GM12878 (cell line): ENCODE results near the gene BICRAL. TPM values are rescaled to one million over a fixed set of nuclear protein-coding genes. Genes with fewer than 3 reads are reported as not detected.
"Not testable (repeated sequence)": the region's sequence is repeated elsewhere in the genome, so short reads cannot be mapped to it uniquely, and the experiment has no call there.

Experiments used
- ATAC-seq: fragments of 200-7000 bp; cut with Tn5 transposase; 3 replicates; pipeline ENCODE4 v1.9.1; 2020; ENCODE audit warnings: mild to moderate bottlenecking, moderate library complexity
- BruUV-seq: library from RNA; stranded (reverse); fragments of 400-500 nt; replicated peaks from 2 replicates; lab custom pipeline; 2021; lab: Mats Ljungman, UMichigan
- CTCF ChIA-PET: fragments of 300-600 bp; sonication (Branson Sonifier 250); formaldehyde crosslinking; extraction: SDS; loops from one replicate; lab custom pipeline; 2021; ENCODE audit warnings: inconsistent platforms; lab: Yijun Ruan, JAX
- POLR2A ChIA-PET: fragments of 350-600 bp; formaldehyde crosslinking; extraction: SDS; loops from one replicate; lab custom pipeline; 2021; ENCODE audit warnings: inconsistent platforms; lab: Charles Lee
- RAD21 ChIA-PET: fragments of 300-600 bp; sonication (Branson Sonifier 250); formaldehyde crosslinking; loops from one replicate; lab custom pipeline; 2023; ENCODE audit warnings: antibody characterized with exemption; ENCODE audit not compliant: unreplicated experiment; lab: Charles Lee
- SMC1A ChIA-PET: fragments of 300-600 bp; sonication (Branson Sonifier 250); formaldehyde crosslinking; loops from one replicate; lab custom pipeline; 2023; ENCODE audit not compliant: unreplicated experiment, uncharacterized antibody; lab: Charles Lee
- DNase-seq: peaks from one replicate; pipeline ENCODE4 v3.0.0-alpha.2; 2011; ENCODE audit warnings: low read depth, low spot score
- FAIRE-seq: peaks from 3 replicates; lab custom pipeline; 2011; peaks lifted over from hg19 to GRCh38; lab: Jason Lieb, UNC
- H2AFZ ChIP-seq: 2 replicates; pipeline ENCODE4 v1.6.0; 2011; ENCODE audit warnings: low read depth, low read length, control low read depth; ENCODE audit not compliant: control insufficient read depth
- H3K27ac ChIP-seq: 2 replicates; pipeline ENCODE4 v1.5.1; 2011; ENCODE audit warnings: control low read depth; ENCODE audit not compliant: control insufficient read depth, insufficient read depth
- H3K27me3 ChIP-seq, 2 experiments: replicated peaks in 1 of 2; 2 replicates each; pipeline versions ENCODE4 v1.6.0 to v1.6.1; 2011; ENCODE audit warnings: low read length in 1 of 2; ENCODE audit not compliant: control insufficient read depth in 2 of 2, insufficient read depth in 2 of 2
- H3K36me3 ChIP-seq, 2 experiments: 2 replicates each; pipeline ENCODE4 v1.5.1; 2011; ENCODE audit warnings: low read length in 1 of 2; ENCODE audit not compliant: control insufficient read depth in 2 of 2, insufficient read depth in 2 of 2
- H3K4me1 ChIP-seq: 2 replicates; pipeline ENCODE4 v1.6.1; 2011; ENCODE audit warnings: mild to moderate bottlenecking, low read length, moderate library complexity, mixed read lengths; ENCODE audit not compliant: control insufficient read depth, insufficient read depth
- H3K4me2 ChIP-seq: 2 replicates; pipeline ENCODE4 v1.6.0; 2011; ENCODE audit warnings: control low read depth; ENCODE audit not compliant: control insufficient read depth, insufficient read depth
- H3K4me3 ChIP-seq: fragments of 200-600 bp; sonication (generic); 2 replicates; pipeline ENCODE4 v1.5.1; 2016
- H3K79me2 ChIP-seq: 2 replicates; pipeline ENCODE4 v1.6.0; 2011; ENCODE audit warnings: low read length; ENCODE audit not compliant: control insufficient read depth, insufficient read depth
- H3K9ac ChIP-seq: 2 replicates; pipeline ENCODE4 v1.8.0; 2011; ENCODE audit warnings: low read length, control low read depth, mixed read lengths; ENCODE audit not compliant: control insufficient read depth, insufficient read depth
- H3K9me3 ChIP-seq: replicated peaks from 3 replicates; pipeline ENCODE4 v1.5.1; 2011; ENCODE audit warnings: mild to moderate bottlenecking, low read length; ENCODE audit not compliant: control insufficient read depth, insufficient read depth
- H4K20me1 ChIP-seq: 2 replicates; pipeline ENCODE4 v1.6.0; 2011; ENCODE audit not compliant: control insufficient read depth, insufficient read depth
- MLLT1 ChIP-seq: fragments of 450-650 bp; IDR thresholded peaks from 2 replicates; pipeline ENCODE4 v1.6.1; 2016; ENCODE audit warnings: mild to moderate bottlenecking
- MTA2 ChIP-seq: fragments of 450-650 bp; IDR thresholded peaks from 2 replicates; pipeline ENCODE4 v1.6.1; 2016; ENCODE audit warnings: low read depth, mild to moderate bottlenecking, moderate library complexity
- MYC ChIP-seq: IDR thresholded peaks from 2 replicates; pipeline ENCODE4 v1.6.1; 2011; ENCODE audit warnings: mild to moderate bottlenecking, low read length, moderate library complexity, inconsistent platforms; ENCODE audit not compliant: insufficient read depth, insufficient replicate concordance, insufficient read length, severe bottlenecking
- NFYB ChIP-seq: IDR thresholded peaks from 2 replicates; pipeline ENCODE4 v1.6.1; 2011; ENCODE audit warnings: low read depth, mild to moderate bottlenecking, low read length, improper control_type of control experiment, moderate library complexity; ENCODE audit not compliant: insufficient read depth
- SMC3 ChIP-seq: IDR thresholded peaks from 2 replicates; pipeline ENCODE4 v1.6.1; 2011; ENCODE audit warnings: low read length, improper control_type of control experiment, borderline replicate concordance
- SP1 ChIP-seq: IDR thresholded peaks from one replicate; pipeline ENCODE4 v1.6.1; 2011; ENCODE audit warnings: low read depth, low read length
- ZNF24 ChIP-seq: fragments of 450-650 bp; IDR thresholded peaks from 2 replicates; pipeline ENCODE4 v1.6.1; 2017; ENCODE audit warnings: antibody characterized with exemption, mild to moderate bottlenecking
- ZNF384 ChIP-seq: IDR thresholded peaks from 2 replicates; pipeline ENCODE4 v1.6.1; 2012; ENCODE audit warnings: low read depth, mild to moderate bottlenecking, low read length, improper control_type of control experiment, borderline replicate concordance
- WGBS: methylation state at CpG from one replicate; pipeline ENCODE4 v1.1.6; 2016; ENCODE audit warnings: low lambda C conversion rate; ENCODE audit not compliant: insufficient replicate concordance, insufficient coverage; ENCODE audit errors: missing lambda C conversion rate; 5-methylcytosine and 5-hydroxymethylcytosine counted together
- in situ Hi-C: fragments of 300-500 bp; cut with MboI; formaldehyde crosslinking; loops from 9 replicates; pipeline ENCODE4 v1.14.3; 2018; ENCODE audit warnings: mixed read lengths
- intact Hi-C: fragments of 100-400 bp; cut with micrococcal nuclease; formaldehyde crosslinking; loops from one replicate; pipeline ENCODE4 v1.14.2; 2022; ENCODE audit not compliant: unreplicated experiment
- polyA plus RNA-seq, 11 experiments: library from polyadenylated mRNA; depleted of rRNA in 4 of 11; unstranded in 6 of 11; stranded (reverse) in 5 of 11; fragments of >200 nt; fragmentation: Nextera tagmentation in 4 of 11; fragmentation: Illumina TruSeq in 1 of 11; extraction: Ambion mirVana in 4 of 11; extraction: Trizol in 1 of 11; gene quantifications; 1 replicate in 1 of 11; 2 replicates in 10 of 11; pipeline versions ENCODE4 v1.2.1 to v1.2.3, GENCODE V29; 2011 to 2016; ENCODE audit warnings: inconsistent platforms in 2 of 11, missing spikeins in 2 of 11, low read depth in 1 of 11
- total RNA-seq, 4 experiments: library from RNA; depleted of rRNA in 3 of 4; stranded (reverse); fragments of >200 nt in 3 of 4; fragmentation: Illumina TruSeq in 1 of 4; extraction: Trizol in 1 of 4; gene quantifications; 2 replicates each; pipeline versions ENCODE4 v1.2.1 to v1.2.3, GENCODE V29; 2013 to 2021
- TF ChIP-seq, protein P1 (sequence below): IDR thresholded peaks from 2 replicates; pipeline ENCODE4 v1.6.1; 2011; ENCODE audit warnings: borderline replicate concordance, low read depth, mild to moderate bottlenecking, moderate library complexity, low read length; ENCODE audit not compliant: insufficient read depth, poor library complexity, severe bottlenecking

Gene BICRAL
- total and polyA plus RNA-seq, 10 of the 15 experiments (the other 5 are each of a cell fraction or from before 2014, with no cell fraction given) = 1.9 to 16.6 (median 8.5) TPM

DNA sequence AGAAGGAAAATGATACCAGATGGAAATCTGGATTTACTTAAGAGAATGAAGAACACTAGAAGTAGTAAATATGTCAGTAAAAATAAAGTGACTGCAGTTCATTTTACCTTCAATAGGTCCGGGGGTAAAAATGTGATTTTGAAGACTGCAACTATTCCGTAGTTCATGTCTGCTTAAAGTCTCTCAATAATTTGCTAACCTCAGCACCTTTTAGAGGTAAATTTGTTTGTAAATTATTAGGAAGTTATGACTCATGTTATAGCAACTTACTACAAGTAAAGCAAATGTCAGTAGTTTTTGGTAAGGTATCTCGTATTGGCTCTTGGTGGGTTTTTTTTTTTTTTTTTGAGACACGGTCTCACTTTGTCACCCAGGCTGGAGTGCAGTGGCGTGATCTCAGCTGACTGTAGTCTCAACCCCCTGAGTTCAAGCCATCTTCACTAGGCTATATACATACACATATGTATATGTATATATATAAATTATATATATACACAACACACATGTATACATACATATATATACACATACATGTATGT, 32.1 kb downstream of the BICRAL start (continued):
- TF ChIP-seq MYC (no peak), ZNF384 (no peak), SP1 (no peak)
- TF ChIP-seq, all 136 proteins: peak for 0

DNA sequence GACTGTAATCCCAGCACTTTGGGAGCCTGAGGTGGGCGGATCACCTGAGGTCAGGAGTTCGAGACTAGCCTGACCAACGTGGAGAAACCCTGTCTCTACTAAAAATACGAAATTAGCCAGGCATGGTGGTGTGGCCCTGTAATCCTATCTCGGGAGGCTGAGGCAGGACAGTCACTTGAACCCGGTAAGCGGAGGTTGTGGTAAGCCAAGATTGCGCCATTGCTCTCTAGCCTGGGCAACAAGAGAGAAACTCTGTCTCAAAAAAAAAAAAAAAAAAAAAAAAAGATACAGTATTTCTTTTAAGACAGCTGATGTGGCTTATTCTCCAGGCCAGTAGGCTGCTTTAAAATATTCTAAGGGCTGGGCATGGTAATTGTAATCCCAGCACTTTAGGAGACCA, 33.9 kb downstream of the BICRAL start:
- intact Hi-C loops, H3K9me3 ChIP-seq, H3K4me3 ChIP-seq, H3K79me2 ChIP-seq, H3K36me3 ChIP-seq, H4K20me1 ChIP-seq, FAIRE-seq, H3K9ac ChIP-seq, H3K4me1 ChIP-seq, H3K4me2 ChIP-seq, H3K27me3 ChIP-seq, BruUV-seq, H2AFZ ChIP-seq, H3K27ac ChIP-seq, ATAC-seq, in situ Hi-C loops, DNase-seq: not testable (repeated sequence)
- POLR2A ChIA-PET = interaction anchor here (0.7 to 0.9 kb wide), 3 partner anchors 8 to 1628 kb away, joined by 3 to 5 read pairs (median 4); no protein-coding TSS in a partner anchor
- CTCF ChIA-PET = interaction anchor here (0.6 kb wide), 1 partner anchor 47 kb away, joined by 3 read pairs; no protein-coding TSS in a partner anchor
- SMC1A ChIA-PET = interaction anchor here (0.6 kb wide), 1 partner anchor 8 kb away, joined by 6 read pairs; no protein-coding TSS in a partner anchor
- WGBS = 90% methylated on average over 7 of the region's 8 CpGs
- RAD21 ChIA-PET = interaction anchor here (0.6 kb wide), 1 partner anchor 151 kb away, joined by 3 read pairs; no protein-coding TSS in a partner anchor

DNA sequence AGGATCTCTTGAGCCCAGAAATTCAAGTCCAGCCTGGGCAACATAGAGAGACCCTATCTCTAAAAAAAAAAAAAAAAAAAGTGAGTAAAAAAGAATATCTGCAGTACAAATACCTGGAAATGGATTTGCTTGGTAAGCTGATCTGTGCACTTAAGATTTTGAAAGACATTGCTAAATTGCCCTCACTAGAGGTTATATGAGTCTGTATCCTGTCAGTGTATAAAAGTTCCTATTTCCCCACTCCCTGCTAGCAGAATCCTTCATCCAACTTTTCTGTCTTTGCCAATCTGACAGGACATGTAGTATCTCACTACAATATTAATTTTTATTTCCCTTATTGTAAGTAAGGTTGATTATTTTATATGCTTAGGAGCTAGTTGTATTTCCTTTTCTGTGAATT, 36.1 kb downstream of the BICRAL start:
- no peak for FAIRE-seq
- TF ChIP-seq NFYB (no peak), MTA2 (no peak), ZNF24 (no peak), MLLT1 (no peak), SMC3 (no peak)
- TF ChIP-seq, protein P1, sequence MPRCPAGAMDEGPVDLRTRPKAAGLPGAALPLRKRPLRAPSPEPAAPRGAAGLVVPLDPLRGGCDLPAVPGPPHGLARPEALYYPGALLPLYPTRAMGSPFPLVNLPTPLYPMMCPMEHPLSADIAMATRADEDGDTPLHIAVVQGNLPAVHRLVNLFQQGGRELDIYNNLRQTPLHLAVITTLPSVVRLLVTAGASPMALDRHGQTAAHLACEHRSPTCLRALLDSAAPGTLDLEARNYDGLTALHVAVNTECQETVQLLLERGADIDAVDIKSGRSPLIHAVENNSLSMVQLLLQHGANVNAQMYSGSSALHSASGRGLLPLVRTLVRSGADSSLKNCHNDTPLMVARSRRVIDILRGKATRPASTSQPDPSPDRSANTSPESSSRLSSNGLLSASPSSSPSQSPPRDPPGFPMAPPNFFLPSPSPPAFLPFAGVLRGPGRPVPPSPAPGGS = no peak

More for the DNA sequence above, 36.1 kb downstream of the BICRAL start:
- Histone ChIP-seq H3K4me1 (no peaks in the 10 kb centered on the region), H3K27me3 (no peaks in the 10 kb centered on the region), H3K4me3 (no peak overlapping the region), H3K79me2 (no peaks in the 10 kb centered on the region), H3K9ac (no peak overlapping the region), H4K20me1 (no peaks in the 10 kb centered on the region), H3K27ac (no peak overlapping the region), H3K9me3 (no peaks in the 10 kb centered on the region), H2AFZ (no peak overlapping the region), H3K4me2 (no peak overlapping the region), H3K36me3 (peaks cover 0 to 1% of the 10 kb centered on the region in 2 experiments; a peak in 2 of 4 replicates)
- intact Hi-C loops = no loop called here
- BruUV-seq = no TSS peak
- ChIA-PET CTCF (interaction anchor here (0.7 to 1.6 kb wide), 7 partner anchors 11 to 326 kb away, joined by 3 to 4 read pairs (median 3); no protein-coding TSS in a partner anchor), SMC1A (interaction anchor here (0.8 to 2.0 kb wide), 4 partner anchors 18 to 73 kb away, joined by 3 to 7 read pairs (median 4); partner anchors contain the start of gene TBCC), POLR2A (interaction anchor here (0.6 to 1.0 kb wide), 4 partner anchors 18 to 578 kb away, joined by 3 to 9 read pairs (median 4); no protein-coding TSS in a partner anchor), RAD21 (interaction anchor here (0.7 to 1.9 kb wide), 2 partner anchors 47 to 70 kb away, joined by 3 to 6 read pairs; no protein-coding TSS in a partner anchor)
- no peak for ATAC-seq
- DNase-seq = no peak
- in situ Hi-C loops = no loop called here
